C4-2B (cell line): ENCODE measurements around the gene STK32C.

Source experiments
- CTCF ChIP-seq: fragments of 450-650 bp; conservative IDR thresholded peaks from 2 replicates; pipeline ENCODE4 v1.5.1; 2017; ENCODE audit warnings: mild to moderate bottlenecking
- ZFX ChIP-seq: fragments of 450-650 bp; IDR thresholded peaks from 2 replicates; pipeline ENCODE4 v1.6.1; 2017

GRCh38 chr10:132299371-132300336 lies 8.1 kb downstream of the STK32C start:
- TF ChIP-seq CTCF (no peak), ZFX (no peak)
